ENCODE measurements around the gene KCTD15. TPM values are rescaled to one million over a fixed set of nuclear protein-coding genes. Genes with fewer than 3 reads are reported as not detected.

The KCTD15 gene
- total RNA-seq, result 13.0 and 18.0 TPM in 2 replicates

GRCh38 chr19:33796164-33796875 is at the start of gene KCTD15:
TSS of gene KCTD15 (plus strand) at chr19:33796870. CDS start at chr19:33800455, 3,585 bp downstream.
- H3K4me3 ChIP-seq (ENCODE audit: low read depth, low read length), result peak within 1 kb of the TSS; percentile 78
- DNase-seq (ENCODE audit: low read depth), result peak; percentile 49
- TF ChIP-seq CTCF (IDR thresholded peaks at IDR 0.05; ENCODE audit: insufficient read depth, low read depth, low read length), result no peak

- H3K4me3 ChIP-seq (ENCODE audit: low read depth, low read length), result no peak overlapping the region
- no peak for DNase-seq (ENCODE audit: low read depth)
- no peak for TF ChIP-seq CTCF (IDR thresholded peaks at IDR 0.05; ENCODE audit: insufficient read depth, low read depth, low read length)
Observed at GRCh38 chr19:33747273-33747672, 49.4 kb upstream of the KCTD15 start.

GRCh38 chr19:33748231-33748630 is 48.4 kb upstream of the KCTD15 start:
- no peak for TF ChIP-seq CTCF (IDR thresholded peaks at IDR 0.05; ENCODE audit: insufficient read depth, low read depth, low read length)
- no peak overlapping the region for H3K4me3 ChIP-seq (ENCODE audit: low read depth, low read length)
- DNase-seq (ENCODE audit: low read depth), result no peak

GRCh38 chr19:33749016-33749415 is 47.7 kb upstream of the KCTD15 start:
- DNase-seq (ENCODE audit: low read depth), result no peak
- H3K4me3 ChIP-seq (ENCODE audit: low read depth, low read length), result no peak overlapping the region
- no peak for TF ChIP-seq CTCF (IDR thresholded peaks at IDR 0.05; ENCODE audit: insufficient read depth, low read depth, low read length)

GRCh38 chr19:33749619-33750175 is 47.0 kb upstream of the KCTD15 start:
- no peak overlapping the region for H3K4me3 ChIP-seq (ENCODE audit: low read depth, low read length)
- no peak for TF ChIP-seq CTCF (IDR thresholded peaks at IDR 0.05; ENCODE audit: insufficient read depth, low read depth, low read length)
- DNase-seq (ENCODE audit: low read depth), result no peak

- no peak for DNase-seq (ENCODE audit: low read depth)
- no peak overlapping the region for H3K4me3 ChIP-seq (ENCODE audit: low read depth, low read length)
- no peak for TF ChIP-seq CTCF (IDR thresholded peaks at IDR 0.05; ENCODE audit: insufficient read depth, low read depth, low read length)
Observed at GRCh38 chr19:33750587-33751435, 45.9 kb upstream of the KCTD15 start.

Data from fibroblast of villous mesenchyme (primary cell).